ENCODE measurements around the gene CASKIN2. TPM values are rescaled to one million over a fixed set of nuclear protein-coding genes. Genes with fewer than 3 reads are reported as not detected.

Gene CASKIN2
- total and polyA plus RNA-seq, 4 donors, result 2.3 to 12.1 (median 8.6) TPM

GRCh38 chr17:75503976-75504346 lies 11.4 kb downstream of the CASKIN2 start:
- no peak for TF ChIP-seq REST (IDR thresholded peaks at IDR 0.05)
- Histone ChIP-seq H3K4me3 (ENCODE audit: low read depth in 1 of 3, low read length in 3 of 3) (no peak overlapping the region), H3K36me3 (ENCODE audit: control insufficient read depth in 4 of 4, insufficient read depth in 3 of 4, low read depth in 1 of 4, low read length in 3 of 4) (peaks cover 0 to 30% (median 16%) of the 10 kb centered on the region in 4 donors), H3K9me3 (ENCODE audit: control insufficient read depth in 4 of 4, low read length in 3 of 4) (no peaks in the 10 kb centered on the region), H3K27me3 (ENCODE audit: control insufficient read depth in 4 of 4, insufficient read depth in 4 of 4, low read length in 3 of 4) (no peaks in the 10 kb centered on the region), H3K9ac (ENCODE audit: low read depth in 1 of 2, low read length in 2 of 2) (no peak overlapping the region), H3K27ac (ENCODE audit: low read depth in 1 of 2, low read length in 2 of 2) (peak overlapping the region in 1 of 2 donors; percentile 65), H3K4me1 (ENCODE audit: control insufficient read depth in 4 of 4, insufficient read depth in 4 of 4, low read length in 3 of 4) (peaks cover 6 to 27% (median 15%) of the 10 kb centered on the region in 4 donors)
- no peak for DNase-seq (ENCODE audit: low spot score)
- WGBS, result 62% methylated on average over 13 of the region's 13 CpGs

GRCh38 chr17:75503337-75503950 lies 11.9 kb downstream of the CASKIN2 start:
- H3K27ac ChIP-seq (ENCODE audit: low read depth in 1 of 2, low read length in 2 of 2), result no peak overlapping the region

More at GRCh38 chr17:75503337-75503950, 11.9 kb downstream of the CASKIN2 start:
- TF ChIP-seq HNF4G (IDR thresholded peaks at IDR 0.05), result no peak
- no peak for TF ChIP-seq NR2F2 (IDR thresholded peaks at IDR 0.05)
- TF ChIP-seq CTCF (IDR thresholded peaks at IDR 0.05; ENCODE audit: low read depth, low read length, missing input control), result no peak
- no peak for TF ChIP-seq MAX (IDR thresholded peaks at IDR 0.05)
- TF ChIP-seq REST (IDR thresholded peaks at IDR 0.05), result no peak
- TF ChIP-seq FOXA1 (IDR thresholded peaks at IDR 0.05), result no peak
- TF ChIP-seq YY1 (IDR thresholded peaks at IDR 0.05), result no peak
- TF ChIP-seq TAF1 (conservative IDR thresholded peaks at IDR 0.05), result no peak
- TF ChIP-seq HNF4A (conservative IDR thresholded peaks at IDR 0.05), result no peak
- TF ChIP-seq RXRA (IDR thresholded peaks at IDR 0.05), result no peak
- no peak for TF ChIP-seq JUND (IDR thresholded peaks at IDR 0.05)
- TF ChIP-seq GABPA (IDR thresholded peaks at IDR 0.05 in 1 of 2, conservative IDR thresholded peaks at IDR 0.05 in 1 of 2), result no peak
- no peak for TF ChIP-seq RAD21 (IDR thresholded peaks at IDR 0.05)
- no peak for TF ChIP-seq ZBTB33 (IDR thresholded peaks at IDR 0.05)
- TF ChIP-seq EGR1 (IDR thresholded peaks at IDR 0.05; ENCODE audit: low read depth in 2 of 2), result no peak
- no peak for TF ChIP-seq SP1 (IDR thresholded peaks at IDR 0.05)
- TF ChIP-seq ATF3 (IDR thresholded peaks at IDR 0.05), result no peak
- no peak for TF ChIP-seq FOXA2 (IDR thresholded peaks at IDR 0.05)
- Histone ChIP-seq H3K27me3 (ENCODE audit: control insufficient read depth in 4 of 4, insufficient read depth in 4 of 4, low read length in 3 of 4) (no peaks in the 10 kb centered on the region), H3K36me3 (ENCODE audit: control insufficient read depth in 4 of 4, insufficient read depth in 3 of 4, low read depth in 1 of 4, low read length in 3 of 4) (peaks cover 0 to 30% (median 16%) of the 10 kb centered on the region in 4 donors), H3K9me3 (ENCODE audit: control insufficient read depth in 4 of 4, low read length in 3 of 4) (no peaks in the 10 kb centered on the region), H3K4me1 (ENCODE audit: control insufficient read depth in 4 of 4, insufficient read depth in 4 of 4, low read length in 3 of 4) (peaks cover 5 to 26% (median 15%) of the 10 kb centered on the region in 4 donors), H3K9ac (ENCODE audit: low read depth in 1 of 2, low read length in 2 of 2) (no peak overlapping the region), H3K4me3 (ENCODE audit: low read depth in 1 of 3, low read length in 3 of 3) (no peak overlapping the region)
- no peak for DNase-seq (ENCODE audit: low spot score)
- WGBS, result 84% methylated on average over 23 of the region's 23 CpGs

All from liver (tissue), 9 donors.